GM21367 (cell line): ENCODE measurements around the gene PGAM2.
A peak's percentile ranks its signal among the peaks of the same experiment; 100 is the strongest.

Experiments
- ATAC-seq: cut with Tn5 transposase; IDR thresholded peaks from one replicate; pipeline ENCODE4 v1.9.1; 2021; ENCODE audit not compliant: unreplicated experiment

The PGAM2 gene

GRCh38 chr7:44086627-44087026, 21.3 kb upstream of the PGAM2 start:
- ATAC-seq, result no peak

GRCh38 chr7:44085546-44085945, 20.2 kb upstream of the PGAM2 start:
- ATAC-seq, result no peak

- no peak for ATAC-seq
Measured at GRCh38 chr7:44084701-44085100, 19.3 kb upstream of the PGAM2 start.

- no peak for ATAC-seq
Measured at GRCh38 chr7:44083796-44084195, 18.4 kb upstream of the PGAM2 start.

- ATAC-seq, result peak; percentile 81
Measured at GRCh38 chr7:44082541-44083207, 17.3 kb upstream of the PGAM2 start.

- ATAC-seq, result no peak
Measured at GRCh38 chr7:44081266-44081748, 15.9 kb upstream of the PGAM2 start.

GRCh38 chr7:44080686-44081265, 15.4 kb upstream of the PGAM2 start:
- ATAC-seq, result no peak

- ATAC-seq, result no peak
Measured at GRCh38 chr7:44080118-44080517, 14.8 kb upstream of the PGAM2 start.

GRCh38 chr7:44079331-44080021, 14.1 kb upstream of the PGAM2 start:
- ATAC-seq, result no peak

GRCh38 chr7:44078521-44078920, 13.2 kb upstream of the PGAM2 start:
- no peak for ATAC-seq

- ATAC-seq, result no peak
Measured at GRCh38 chr7:44077681-44078091, 12.3 kb upstream of the PGAM2 start.

GRCh38 chr7:44077061-44077460, 11.7 kb upstream of the PGAM2 start:
- no peak for ATAC-seq

- ATAC-seq, result no peak
Measured at GRCh38 chr7:44076101-44076895, 10.9 kb upstream of the PGAM2 start.

- ATAC-seq, result no peak
Measured at GRCh38 chr7:44075296-44076075, 10.1 kb upstream of the PGAM2 start.

GRCh38 chr7:44074349-44074695, 9.0 kb upstream of the PGAM2 start:
- ATAC-seq, result peak; percentile 20

GRCh38 chr7:44073664-44074348, 8.4 kb upstream of the PGAM2 start:
- peak; percentile 56 for ATAC-seq

GRCh38 chr7:44072364-44073231, 7.2 kb upstream of the PGAM2 start:
- ATAC-seq, result no peak

GRCh38 chr7:44071726-44072363, 6.5 kb upstream of the PGAM2 start:
- no peak for ATAC-seq

GRCh38 chr7:44068054-44068453, 2.7 kb upstream of the PGAM2 start:
- no peak for ATAC-seq
